K562 (cell line): ENCODE results near the gene GART.

Source experiments
- CAMTA2 ChIP-seq: fragments of 250-450 bp; sonication (Bioruptor Pico); conservative IDR thresholded peaks from 2 replicates; pipeline ENCODE4 v1.5.1; 2022
- CHD4 ChIP-seq: fragments of 200-600 bp; sonication (generic); IDR thresholded peaks from 3 replicates; pipeline ENCODE4 v1.6.1; 2012; ENCODE audit warnings: low read depth, mild to moderate bottlenecking, mixed read lengths, low read length, inconsistent platforms; ENCODE audit not compliant: insufficient read depth, insufficient replicate concordance, poor library complexity, severe bottlenecking
- MAX ChIP-seq: sonication (generic); formaldehyde crosslinking; IDR thresholded peaks from 2 replicates; pipeline ENCODE4 v1.9.0; 2022; ENCODE audit warnings: mild to moderate bottlenecking, missing genetic modification reagents
- NFIC ChIP-seq: fragments of 450-650 bp; IDR thresholded peaks from 2 replicates; pipeline ENCODE4 v1.6.1; 2017; ENCODE audit warnings: mild to moderate bottlenecking, inconsistent platforms
- TCF7L2 ChIP-seq: fragments of 150-350 bp; IDR thresholded peaks from 2 replicates; pipeline ENCODE4 v1.6.1; 2016; ENCODE audit warnings: low read depth, mild to moderate bottlenecking, low read length, moderate library complexity
- ZBTB49 ChIP-seq: sonication (generic); formaldehyde crosslinking; IDR thresholded peaks from 2 replicates; pipeline ENCODE4 v1.8.0; 2022; ENCODE audit warnings: missing genetic modification reagents, mild to moderate bottlenecking, borderline replicate concordance
- ZNF668 ChIP-seq: fragments of 250-450 bp; sonication (Bioruptor Pico); IDR thresholded peaks from 2 replicates; pipeline ENCODE4 v1.8.0; 2022; ENCODE audit warnings: mild to moderate bottlenecking, inconsistent platforms

GRCh38 chr21:33490991-33491372 is 50.9 kb downstream of the GART start:
- TF ChIP-seq ZNF668, result no peak
- TF ChIP-seq CAMTA2 (CRISPR knock-in tag), result no peak
- no peak for TF ChIP-seq CHD4
- no peak for TF ChIP-seq MAX (CRISPR knock-in tag)
- TF ChIP-seq ZBTB49 (CRISPR knock-in tag), result no peak
- TF ChIP-seq NFIC, result no peak
- no peak for TF ChIP-seq TCF7L2
